ENCODE data around the gene PCOLCE2.
A peak's percentile ranks its signal among the peaks of the same experiment; 100 is the strongest.

The PCOLCE2 gene, protein sequence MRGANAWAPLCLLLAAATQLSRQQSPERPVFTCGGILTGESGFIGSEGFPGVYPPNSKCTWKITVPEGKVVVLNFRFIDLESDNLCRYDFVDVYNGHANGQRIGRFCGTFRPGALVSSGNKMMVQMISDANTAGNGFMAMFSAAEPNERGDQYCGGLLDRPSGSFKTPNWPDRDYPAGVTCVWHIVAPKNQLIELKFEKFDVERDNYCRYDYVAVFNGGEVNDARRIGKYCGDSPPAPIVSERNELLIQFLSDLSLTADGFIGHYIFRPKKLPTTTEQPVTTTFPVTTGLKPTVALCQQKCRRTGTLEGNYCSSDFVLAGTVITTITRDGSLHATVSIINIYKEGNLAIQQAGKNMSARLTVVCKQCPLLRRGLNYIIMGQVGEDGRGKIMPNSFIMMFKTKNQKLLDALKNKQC

GRCh38 chr3:142888481-142889211, at the start of gene PCOLCE2:
PCOLCE2 (minus strand) TSS chr3:142889083; CDS start chr3:142888896, 187 bp downstream.
- DNase-seq (ENCODE audit: extremely low spot score), result peak; percentile 65
- ChIA-PET POLR2A (interaction anchor here (0.8 to 2.1 kb wide), 7 partner anchors 9 to 113 kb away, joined by 3 to 8 read pairs (median 3); partner anchors contain the start of gene U2SURP), CTCF (interaction anchor here (1.9 kb wide), 1 partner anchor 60 kb away, joined by 4 read pairs; no protein-coding TSS in a partner anchor)
- peak; percentile 21; the same call in 1 of the 2 replicates for TF ChIP-seq ARNT (IDR thresholded peaks at IDR 0.05)
- TF ChIP-seq SUZ12 (IDR thresholded peaks at IDR 0.05), result no peak
- no peak for TF ChIP-seq BHLHE40 (IDR thresholded peaks at IDR 0.05; ENCODE audit: borderline replicate concordance)
- peak; percentile 96 for TF ChIP-seq L3MBTL2 (conservative IDR thresholded peaks at IDR 0.05)

DNA sequence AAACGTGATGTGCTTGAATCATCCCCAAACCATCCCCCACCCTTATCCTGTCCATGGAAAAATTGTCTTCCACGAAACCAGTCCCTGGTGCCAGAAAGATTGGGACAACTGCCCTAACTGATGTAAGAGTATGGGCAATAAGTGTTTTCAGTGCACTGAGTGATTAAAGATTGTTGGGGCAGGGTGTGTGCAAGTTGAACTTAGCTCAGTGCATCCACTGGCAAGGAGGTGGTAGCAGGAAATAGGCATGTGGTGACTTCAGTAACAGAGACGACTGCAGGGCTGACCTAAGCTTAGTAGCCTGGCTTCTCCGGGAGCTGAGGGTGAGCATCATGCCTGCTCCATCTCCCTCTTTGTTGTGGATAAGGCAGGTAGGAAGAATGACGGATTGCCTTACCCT, 47.1 kb upstream of the PCOLCE2 start:
- TF ChIP-seq FOXA1 (IDR thresholded peaks at IDR 0.05) (no peak), LEF1 (IDR thresholded peaks at IDR 0.05; ENCODE audit: borderline replicate concordance) (no peak), HDGF (IDR thresholded peaks at IDR 0.05; ENCODE audit: borderline replicate concordance) (no peak), SP1 (IDR thresholded peaks at IDR 0.05) (no peak), L3MBTL2 (conservative IDR thresholded peaks at IDR 0.05) (no peak), FOXK2 (IDR thresholded peaks at IDR 0.05) (no peak)
- TF ChIP-seq, protein P1, sequence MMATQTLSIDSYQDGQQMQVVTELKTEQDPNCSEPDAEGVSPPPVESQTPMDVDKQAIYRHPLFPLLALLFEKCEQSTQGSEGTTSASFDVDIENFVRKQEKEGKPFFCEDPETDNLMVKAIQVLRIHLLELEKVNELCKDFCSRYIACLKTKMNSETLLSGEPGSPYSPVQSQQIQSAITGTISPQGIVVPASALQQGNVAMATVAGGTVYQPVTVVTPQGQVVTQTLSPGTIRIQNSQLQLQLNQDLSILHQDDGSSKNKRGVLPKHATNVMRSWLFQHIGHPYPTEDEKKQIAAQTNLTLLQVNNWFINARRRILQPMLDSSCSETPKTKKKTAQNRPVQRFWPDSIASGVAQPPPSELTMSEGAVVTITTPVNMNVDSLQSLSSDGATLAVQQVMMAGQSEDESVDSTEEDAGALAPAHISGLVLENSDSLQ (IDR thresholded peaks at IDR 0.05), result no peak
- no peak for DNase-seq (ENCODE audit: extremely low spot score)
- POLR2A ChIA-PET, result no interaction called here
- CTCF ChIA-PET, result no interaction called here

- no peak for DNase-seq (ENCODE audit: extremely low spot score)
- ChIA-PET CTCF (no interaction called here), POLR2A (no interaction called here)
- no peak for TF ChIP-seq BHLHE40 (IDR thresholded peaks at IDR 0.05; ENCODE audit: borderline replicate concordance)
- no peak for TF ChIP-seq FOXK2 (IDR thresholded peaks at IDR 0.05)
- no peak for TF ChIP-seq SUZ12 (IDR thresholded peaks at IDR 0.05)
- TF ChIP-seq, protein P1 (IDR thresholded peaks at IDR 0.05), result no peak
Measured at GRCh38 chr3:142934887-142935269, 46.0 kb upstream of the PCOLCE2 start.

DNA sequence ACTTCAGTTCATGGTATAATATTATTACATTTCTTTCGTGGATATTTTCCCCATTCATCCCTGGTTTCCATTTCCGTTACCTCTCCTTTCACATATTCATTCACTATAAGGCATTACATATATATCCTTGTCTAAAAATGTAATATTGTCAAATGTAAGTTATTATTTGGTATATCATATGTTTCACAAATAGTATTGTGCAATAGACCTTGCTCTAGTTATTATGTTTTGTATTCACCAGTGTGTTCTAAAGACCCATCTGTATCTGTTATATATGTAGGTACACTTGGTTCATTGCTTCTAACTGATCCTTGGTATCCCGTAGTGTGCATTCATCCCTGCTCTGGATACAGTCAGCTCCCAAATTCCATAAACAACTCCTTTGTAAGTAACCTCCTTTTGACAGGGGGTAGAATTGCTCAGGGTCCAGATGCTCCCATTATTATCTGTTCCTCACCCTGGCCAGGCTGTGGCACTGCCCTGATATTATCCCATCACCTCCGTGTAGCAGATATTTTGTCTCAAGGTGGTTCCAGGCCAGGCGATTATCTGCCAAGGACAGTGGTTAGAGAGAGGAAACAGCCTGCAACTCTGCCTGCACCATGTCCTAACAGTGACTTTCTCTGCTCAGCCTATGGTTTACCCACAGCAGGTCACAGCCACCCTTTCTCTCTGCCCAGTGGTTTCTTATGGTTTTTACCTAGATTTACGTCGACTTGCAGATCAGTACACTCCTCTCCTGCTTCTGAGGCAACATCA, 45.4 kb upstream of the PCOLCE2 start:
- CTCF ChIA-PET, result no interaction called here
- TF ChIP-seq FOXM1 (IDR thresholded peaks at IDR 0.05; ENCODE audit: borderline replicate concordance) (no peak), HDGF (IDR thresholded peaks at IDR 0.05; ENCODE audit: borderline replicate concordance) (no peak), NFRKB (IDR thresholded peaks at IDR 0.05) (no peak), L3MBTL2 (conservative IDR thresholded peaks at IDR 0.05) (no peak), ELF4 (IDR thresholded peaks at IDR 0.05) (no peak), SP1 (IDR thresholded peaks at IDR 0.05) (no peak), FOXK2 (IDR thresholded peaks at IDR 0.05) (no peak), ZNF384 (IDR thresholded peaks at IDR 0.05) (no peak), ARNT (IDR thresholded peaks at IDR 0.05) (no peak), BHLHE40 (IDR thresholded peaks at IDR 0.05; ENCODE audit: borderline replicate concordance) (no peak), TARDBP (IDR thresholded peaks at IDR 0.05) (no peak), FOXA1 (IDR thresholded peaks at IDR 0.05) (no peak), SUZ12 (IDR thresholded peaks at IDR 0.05) (no peak), CTBP1 (IDR thresholded peaks at IDR 0.05; ENCODE audit: borderline replicate concordance) (no peak), LEF1 (IDR thresholded peaks at IDR 0.05; ENCODE audit: borderline replicate concordance) (no peak)
- TF ChIP-seq, protein P1 (IDR thresholded peaks at IDR 0.05), result no peak
- POLR2A ChIA-PET, result no interaction called here
- DNase-seq (ENCODE audit: extremely low spot score), result no peak

DNA sequence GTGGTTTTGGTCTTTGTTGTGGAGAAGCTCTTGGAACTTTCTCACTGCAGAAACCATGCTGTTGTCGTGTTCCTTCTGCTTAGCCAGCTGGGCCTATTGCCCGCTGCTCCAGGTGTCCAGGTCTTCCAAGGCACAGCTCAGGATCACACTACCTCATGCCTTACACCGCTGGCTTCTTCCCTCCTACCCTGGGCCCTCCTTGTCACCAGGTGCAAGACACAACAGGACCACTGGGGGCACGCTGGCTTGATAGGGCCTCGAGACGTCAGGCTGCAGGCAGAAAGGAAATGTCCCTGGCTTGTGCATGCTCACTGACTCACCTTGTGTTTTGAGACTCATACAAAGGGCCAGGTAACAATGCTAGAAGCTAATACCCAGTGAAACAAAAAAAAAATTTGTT, 42.3 kb upstream of the PCOLCE2 start:
- CTCF ChIA-PET, result interaction anchor here (0.7 to 1.7 kb wide), 4 partner anchors 9 to 60 kb away, joined by 3 to 13 read pairs (median 4); no protein-coding TSS in a partner anchor
- peak; percentile 76 for DNase-seq (ENCODE audit: extremely low spot score)
- TF ChIP-seq NFRKB (IDR thresholded peaks at IDR 0.05), result no peak
- peak; percentile 43; the same call in 1 of the 2 replicates for TF ChIP-seq L3MBTL2 (conservative IDR thresholded peaks at IDR 0.05)
- POLR2A ChIA-PET, result interaction anchor here (1.0 kb wide), 1 partner anchor 70 kb away, joined by 3 read pairs; the partner anchor contains the start of gene U2SURP

DNA sequence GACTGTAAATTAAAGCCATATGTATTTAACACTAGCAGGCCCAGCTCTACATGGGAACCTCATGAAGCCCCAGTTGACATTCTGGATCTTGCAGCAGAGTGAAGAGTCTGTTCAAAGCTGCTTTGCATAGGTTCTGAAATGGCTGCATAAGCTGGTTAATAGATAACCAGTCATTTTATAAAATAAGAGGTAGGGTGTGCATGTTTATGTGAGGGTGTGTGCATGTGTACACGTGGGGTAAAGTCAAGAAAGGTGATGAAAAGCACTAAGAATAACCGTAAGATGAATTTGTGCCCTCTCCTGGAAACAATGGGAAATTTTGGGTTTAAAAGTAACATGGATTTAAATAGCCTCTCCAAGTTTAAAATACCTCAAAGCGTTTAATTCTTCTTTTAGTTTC, 41.6 kb upstream of the PCOLCE2 start:
- no peak for DNase-seq (ENCODE audit: extremely low spot score)
- ChIA-PET CTCF (interaction anchor here (0.7 to 1.6 kb wide), 2 partner anchors 9 to 11 kb away, joined by 3 to 13 read pairs; no protein-coding TSS in a partner anchor), POLR2A (interaction anchor here (1.0 kb wide), 1 partner anchor 71 kb away, joined by 3 read pairs; the partner anchor contains the start of gene U2SURP)
- no peak for TF ChIP-seq ARNT (IDR thresholded peaks at IDR 0.05)

All from HEK293T (cell line).